SJSA1 (cell line): ENCODE results near the gene EML4. TPM values are rescaled to one million over a fixed set of nuclear protein-coding genes. Genes with fewer than 3 reads are reported as not detected.

Source experiments
- DNase-seq, 2 experiments: peaks; one replicate each; pipeline ENCODE4 v3.0.0-alpha.2; 2015 to 2020; ENCODE audit warnings: low spot score in 2 of 2, low read depth in 1 of 2
- H3K27ac ChIP-seq: fragments of 250-450 bp; sonication (Bioruptor Pico); 2 replicates; pipeline ENCODE4 v1.5.1; 2020; ENCODE audit warnings: mild to moderate bottlenecking, moderate library complexity
- H3K27me3 ChIP-seq: fragments of 250-450 bp; sonication (Bioruptor Pico); replicated peaks from 2 replicates; pipeline ENCODE4 v1.5.1; 2020; ENCODE audit warnings: mild to moderate bottlenecking, moderate library complexity
- H3K36me3 ChIP-seq: fragments of 250-450 bp; sonication (Bioruptor Pico); 2 replicates; pipeline ENCODE4 v1.5.1; 2020; ENCODE audit warnings: mild to moderate bottlenecking
- H3K4me1 ChIP-seq: fragments of 250-450 bp; sonication (Bioruptor Pico); replicated peaks from 2 replicates; pipeline ENCODE4 v1.6.1; 2021; ENCODE audit warnings: mild to moderate bottlenecking
- H3K4me3 ChIP-seq: fragments of 250-450 bp; sonication (Bioruptor Pico); 2 replicates; pipeline ENCODE4 v1.5.1; 2020; ENCODE audit warnings: mild to moderate bottlenecking
- H3K9me3 ChIP-seq: fragments of 250-450 bp; sonication (Bioruptor Pico); replicated peaks from 2 replicates; pipeline ENCODE4 v1.5.1; 2020; ENCODE audit warnings: mild to moderate bottlenecking
- total RNA-seq: library from RNA; depleted of rRNA; stranded (reverse); fragments of >200 nt; shearing (Covaris generic); gene quantifications from 2 replicates; pipeline ENCODE4 v1.2.3, GENCODE V29; 2014

Gene EML4
- total RNA-seq, 1 experiment from 2014 or later: 78.5 TPM

GRCh38 chr2:42219160-42219559, 50.0 kb downstream of the EML4 start:
- no peaks in the 10 kb centered on the region for H3K27me3 ChIP-seq
- no peak for DNase-seq
- peaks cover 19% of the 10 kb centered on the region for H3K4me1 ChIP-seq
- H3K4me3 ChIP-seq: no peak overlapping the region
- no peaks in the 10 kb centered on the region for H3K36me3 ChIP-seq
- no peak overlapping the region for H3K27ac ChIP-seq
- H3K9me3 ChIP-seq: no peaks in the 10 kb centered on the region

DNA sequence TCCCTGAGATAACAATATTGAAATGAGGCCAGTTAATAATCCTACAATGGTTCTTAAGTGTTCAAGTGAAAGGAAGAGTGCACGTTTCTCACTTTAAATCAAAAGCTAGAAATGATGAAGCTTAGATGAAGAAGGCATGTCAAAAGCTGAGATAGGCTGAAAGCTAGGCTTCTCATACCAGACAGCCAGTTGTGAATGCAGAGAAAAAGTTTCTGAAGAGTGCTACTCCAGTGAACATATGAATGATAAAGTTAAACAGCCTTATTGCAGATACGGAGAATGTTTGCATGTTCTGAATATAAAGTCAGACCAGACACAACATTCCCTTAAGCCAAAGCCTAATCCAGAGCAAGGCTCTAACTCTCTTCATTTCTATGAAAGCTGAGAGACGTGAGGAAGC, 51.4 kb downstream of the EML4 start:
- no peaks in the 10 kb centered on the region for H3K27me3 ChIP-seq
- no peak for DNase-seq
- no peak overlapping the region for H3K27ac ChIP-seq
- no peaks in the 10 kb centered on the region for H3K9me3 ChIP-seq
- no peak overlapping the region for H3K4me3 ChIP-seq
- no peaks in the 10 kb centered on the region for H3K36me3 ChIP-seq
- H3K4me1 ChIP-seq: peaks cover 23% of the 10 kb centered on the region

- Histone ChIP-seq H3K4me3 (no peak overlapping the region), H3K27me3 (no peaks in the 10 kb centered on the region), H3K4me1 (peaks cover 12% of the 10 kb centered on the region), H3K27ac (no peak overlapping the region), H3K36me3 (no peaks in the 10 kb centered on the region), H3K9me3 (no peaks in the 10 kb centered on the region)
- no peak for DNase-seq
Observed at GRCh38 chr2:42223067-42223854, 54.1 kb downstream of the EML4 start.

DNA sequence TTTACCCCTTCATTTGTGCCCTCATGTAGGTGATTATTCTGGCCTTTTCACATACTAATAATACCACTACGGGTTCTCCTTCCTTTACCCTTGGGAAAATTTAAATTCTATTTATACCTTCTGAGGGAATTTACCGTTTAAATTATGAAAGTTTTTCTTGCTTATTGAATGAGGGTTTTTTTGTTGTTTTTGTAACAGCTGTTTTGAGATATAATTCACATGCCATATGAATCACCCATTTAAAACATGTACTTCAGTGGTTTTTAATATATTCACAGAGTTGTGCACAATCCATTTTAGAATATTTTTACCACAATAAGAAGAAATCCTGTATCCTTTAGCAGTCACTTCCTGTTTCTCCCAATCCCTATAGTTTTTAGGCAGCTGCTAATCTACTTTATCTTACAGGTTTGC, 54.7 kb downstream of the EML4 start:
- peaks cover 12% of the 10 kb centered on the region for H3K4me1 ChIP-seq
- H3K27ac ChIP-seq: no peak overlapping the region
- DNase-seq: no peak
- H3K27me3 ChIP-seq: no peaks in the 10 kb centered on the region
- no peak overlapping the region for H3K4me3 ChIP-seq
- no peaks in the 10 kb centered on the region for H3K36me3 ChIP-seq
- H3K9me3 ChIP-seq: no peaks in the 10 kb centered on the region

DNA sequence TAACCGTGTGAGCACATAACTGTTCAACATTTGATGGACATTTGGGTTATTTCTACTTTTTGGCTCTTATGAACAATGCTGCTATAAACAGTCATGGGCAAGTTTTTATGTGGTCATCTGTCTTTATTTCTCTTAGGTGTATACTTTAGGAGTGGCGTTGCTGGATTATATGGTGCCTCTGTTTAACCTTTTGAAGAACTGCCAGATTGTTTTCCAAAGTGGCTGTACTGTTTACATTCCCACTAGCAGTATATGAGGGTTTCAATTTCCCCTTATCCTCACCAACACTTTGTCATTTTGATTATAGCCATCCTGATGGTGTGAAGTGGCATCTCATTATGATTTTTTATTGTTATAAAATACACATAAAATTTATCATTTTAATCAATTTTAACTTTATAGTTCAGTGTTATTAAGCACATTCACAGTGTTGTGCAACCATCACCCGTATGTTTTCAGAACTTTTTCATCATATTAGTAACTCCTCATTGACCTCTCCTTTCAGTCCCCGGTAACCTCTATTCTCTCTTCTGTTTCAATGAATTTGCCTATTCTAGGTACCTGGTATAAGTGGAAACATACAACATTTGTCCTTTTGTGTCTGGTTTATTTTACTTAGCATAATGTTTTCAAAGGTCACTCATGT, 55.4 kb downstream of the EML4 start:
- Histone ChIP-seq H3K9me3 (no peaks in the 10 kb centered on the region), H3K36me3 (no peaks in the 10 kb centered on the region), H3K4me1 (peaks cover 12% of the 10 kb centered on the region), H3K27ac (no peak overlapping the region), H3K4me3 (no peak overlapping the region), H3K27me3 (no peaks in the 10 kb centered on the region)
- no peak for DNase-seq

- no peaks in the 10 kb centered on the region for H3K27me3 ChIP-seq
- no peaks in the 10 kb centered on the region for H3K9me3 ChIP-seq
- H3K4me1 ChIP-seq: peaks cover 12% of the 10 kb centered on the region
- no peak overlapping the region for H3K4me3 ChIP-seq
- no peak overlapping the region for H3K27ac ChIP-seq
- H3K36me3 ChIP-seq: no peaks in the 10 kb centered on the region
- DNase-seq: no peak
Observed at GRCh38 chr2:42225573-42225972, 56.4 kb downstream of the EML4 start.

- Histone ChIP-seq H3K27me3 (no peaks in the 10 kb centered on the region), H3K4me3 (no peak overlapping the region), H3K27ac (no peak overlapping the region), H3K4me1 (peaks cover 12% of the 10 kb centered on the region), H3K9me3 (no peaks in the 10 kb centered on the region; the same call in 1 of the 2 replicates), H3K36me3 (no peaks in the 10 kb centered on the region)
- DNase-seq: no peak
Observed at GRCh38 chr2:42227491-42227890, 58.3 kb downstream of the EML4 start.

DNA sequence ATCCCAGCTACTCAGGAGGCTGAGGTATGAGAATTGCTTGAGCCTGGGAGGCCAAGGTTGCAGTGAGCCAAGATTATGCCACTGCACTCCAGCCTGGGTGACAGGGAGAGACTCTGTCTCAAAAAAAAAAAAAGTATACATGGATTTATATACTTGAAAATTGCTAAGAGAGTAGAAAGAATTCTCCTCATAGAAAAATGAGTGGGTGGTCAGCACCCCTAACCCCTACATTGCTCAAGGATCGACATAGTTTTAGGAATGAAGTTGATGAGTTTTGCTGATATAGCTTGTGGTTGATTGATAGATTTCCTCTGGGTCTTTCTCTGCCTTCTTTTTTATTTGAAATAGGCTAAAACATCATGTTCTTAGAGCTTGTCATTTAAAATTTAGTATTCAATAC, 58.9 kb downstream of the EML4 start:
- H3K27ac ChIP-seq: no peak overlapping the region
- H3K4me1 ChIP-seq: peaks cover 12% of the 10 kb centered on the region
- DNase-seq: no peak
- H3K9me3 ChIP-seq: no peaks in the 10 kb centered on the region; the same call in 1 of the 2 replicates
- no peaks in the 10 kb centered on the region for H3K27me3 ChIP-seq
- H3K4me3 ChIP-seq: no peak overlapping the region
- no peaks in the 10 kb centered on the region for H3K36me3 ChIP-seq

DNA sequence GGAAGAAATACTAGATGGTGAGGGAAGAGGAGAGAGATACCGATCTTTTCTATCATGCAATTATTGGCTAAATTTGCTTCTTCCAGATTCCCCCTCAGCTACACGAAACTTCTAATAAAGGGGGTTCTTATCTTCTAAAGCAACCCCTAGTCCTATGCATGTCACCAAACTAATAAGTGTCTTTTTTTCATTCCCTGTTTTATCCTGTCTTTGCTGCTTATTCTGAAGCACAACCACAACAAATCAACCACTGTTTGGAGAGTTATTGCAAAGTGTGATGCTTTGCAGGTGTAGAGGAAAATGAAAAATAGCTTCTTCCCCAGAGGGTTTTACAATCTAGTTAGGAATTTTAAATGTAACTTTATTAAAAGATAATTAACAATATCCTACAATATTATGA, 60.8 kb downstream of the EML4 start:
- Histone ChIP-seq H3K4me1 (peaks cover 17% of the 10 kb centered on the region), H3K36me3 (no peaks in the 10 kb centered on the region), H3K27ac (no peak overlapping the region), H3K4me3 (no peak overlapping the region), H3K27me3 (no peaks in the 10 kb centered on the region), H3K9me3 (no peaks in the 10 kb centered on the region; the same call in 1 of the 2 replicates)
- no peak for DNase-seq

- Histone ChIP-seq H3K4me1 (peaks cover 18% of the 10 kb centered on the region), H3K4me3 (no peak overlapping the region), H3K27me3 (no peaks in the 10 kb centered on the region), H3K27ac (no peak overlapping the region), H3K9me3 (no peaks in the 10 kb centered on the region; the same call in 1 of the 2 replicates), H3K36me3 (no peaks in the 10 kb centered on the region; the same call in 1 of the 2 replicates)
- DNase-seq: no peak
Observed at GRCh38 chr2:42230891-42231290, 61.7 kb downstream of the EML4 start.

DNA sequence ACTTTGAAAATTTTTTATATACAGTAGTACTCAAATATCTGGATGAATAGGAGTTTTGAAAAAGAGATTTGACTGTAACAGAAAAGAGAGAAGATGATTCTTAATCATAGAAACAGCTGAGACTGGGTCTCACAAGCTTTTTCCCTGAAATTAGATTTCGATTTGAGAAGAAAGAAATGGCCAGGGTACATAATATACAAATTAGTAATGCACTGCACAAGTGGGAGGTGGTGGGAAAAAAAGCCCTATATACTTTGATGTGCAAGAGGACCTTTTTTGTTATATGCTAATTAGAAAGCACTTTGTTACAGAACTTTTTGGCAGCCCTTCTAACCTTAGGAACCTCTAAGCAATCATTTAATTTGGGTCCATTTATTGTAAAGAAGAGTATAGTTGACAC, 62.9 kb downstream of the EML4 start:
- Histone ChIP-seq H3K36me3 (no peaks in the 10 kb centered on the region; the same call in 1 of the 2 replicates), H3K27me3 (no peaks in the 10 kb centered on the region; the same call in 1 of the 2 replicates), H3K4me3 (no peak overlapping the region), H3K9me3 (no peaks in the 10 kb centered on the region; the same call in 1 of the 2 replicates), H3K4me1 (peaks cover 18% of the 10 kb centered on the region), H3K27ac (no peak overlapping the region)
- no peak for DNase-seq

- H3K27ac ChIP-seq: peak overlapping the region; percentile 59
- peaks cover 18% of the 10 kb centered on the region for H3K4me1 ChIP-seq
- no peak overlapping the region for H3K4me3 ChIP-seq
- no peaks in the 10 kb centered on the region; the same call in 1 of the 2 replicates for H3K36me3 ChIP-seq
- DNase-seq: peak in 1 of 2 experiments; percentile 62
- no peaks in the 10 kb centered on the region; the same call in 1 of the 2 replicates for H3K9me3 ChIP-seq
- no peaks in the 10 kb centered on the region; the same call in 1 of the 2 replicates for H3K27me3 ChIP-seq
Observed at GRCh38 chr2:42233976-42234441, 64.9 kb downstream of the EML4 start.

DNA sequence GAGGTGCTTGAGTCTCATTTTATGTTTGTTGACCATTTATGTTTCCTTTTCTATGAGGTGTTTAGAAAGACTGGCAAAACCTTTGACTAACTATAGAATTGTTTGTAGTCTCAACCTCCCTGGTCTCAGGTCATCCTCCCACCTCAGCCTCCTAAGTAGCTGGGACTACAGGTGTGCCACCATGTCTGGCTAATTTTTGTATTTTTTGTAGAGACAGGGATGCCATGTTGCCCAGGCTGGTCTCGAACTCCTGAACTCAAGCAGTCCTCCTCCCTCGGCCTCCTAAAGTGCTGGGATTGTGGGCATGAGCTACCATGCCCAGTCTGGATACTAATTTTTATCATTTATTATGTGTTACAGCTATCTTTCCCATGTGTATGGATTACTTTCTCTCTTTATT, 67.8 kb downstream of the EML4 start:
- H3K4me3 ChIP-seq: no peak overlapping the region
- no peaks in the 10 kb centered on the region; the same call in 1 of the 2 replicates for H3K36me3 ChIP-seq
- no peak for DNase-seq
- H3K27ac ChIP-seq: no peak overlapping the region
- peaks cover 18% of the 10 kb centered on the region for H3K4me1 ChIP-seq
- H3K27me3 ChIP-seq: no peaks in the 10 kb centered on the region; the same call in 1 of the 2 replicates
- no peaks in the 10 kb centered on the region for H3K9me3 ChIP-seq
